GM21526 (cell line): ENCODE results near the gene OLFML2B.

ENCODE experiments used
- ATAC-seq: cut with Tn5 transposase; IDR thresholded peaks from one replicate; pipeline ENCODE4 v1.9.1; 2021; ENCODE audit warnings: moderate library complexity; ENCODE audit not compliant: unreplicated experiment, low FRiP score

OLFML2B gene

GRCh38 chr1:162009501-162010174 lies 14.0 kb downstream of the OLFML2B start:
- no peak for ATAC-seq

GRCh38 chr1:162008799-162009198 lies 14.9 kb downstream of the OLFML2B start:
- no peak for ATAC-seq

- ATAC-seq: no peak
Observed at GRCh38 chr1:162007466-162007865, 16.2 kb downstream of the OLFML2B start.

GRCh38 chr1:162006081-162006480 lies 17.6 kb downstream of the OLFML2B start:
- ATAC-seq: no peak

GRCh38 chr1:162004441-162004950 lies 19.2 kb downstream of the OLFML2B start:
- no peak for ATAC-seq

GRCh38 chr1:162003830-162004215 lies 19.8 kb downstream of the OLFML2B start:
- no peak for ATAC-seq

GRCh38 chr1:162003061-162003829 lies 20.4 kb downstream of the OLFML2B start:
- no peak for ATAC-seq

GRCh38 chr1:162000053-162000420 lies 23.6 kb downstream of the OLFML2B start:
- ATAC-seq: no peak

GRCh38 chr1:161999301-162000052 lies 24.2 kb downstream of the OLFML2B start:
- ATAC-seq: no peak

GRCh38 chr1:161998811-161999210 lies 24.9 kb downstream of the OLFML2B start:
- ATAC-seq: no peak

- no peak for ATAC-seq
Observed at GRCh38 chr1:161997152-161997551, 26.5 kb downstream of the OLFML2B start.

GRCh38 chr1:161994175-161994668 lies 29.4 kb downstream of the OLFML2B start:
- ATAC-seq: no peak

GRCh38 chr1:161993576-161993975 lies 30.1 kb downstream of the OLFML2B start:
- ATAC-seq: no peak

- ATAC-seq: no peak
Observed at GRCh38 chr1:161989786-161990185, 33.9 kb downstream of the OLFML2B start.

- no peak for ATAC-seq
Observed at GRCh38 chr1:161989108-161989507, 34.6 kb downstream of the OLFML2B start.

- ATAC-seq: no peak
Observed at GRCh38 chr1:161988413-161988812, 35.3 kb downstream of the OLFML2B start.

GRCh38 chr1:161987872-161988271 lies 35.8 kb downstream of the OLFML2B start:
- ATAC-seq: no peak

- no peak for ATAC-seq
Observed at GRCh38 chr1:161987303-161987702, 36.4 kb downstream of the OLFML2B start.

GRCh38 chr1:161986328-161986727 lies 37.3 kb downstream of the OLFML2B start:
- ATAC-seq: no peak

- no peak for ATAC-seq
Observed at GRCh38 chr1:161985301-161985822, 38.3 kb downstream of the OLFML2B start.

GRCh38 chr1:161983725-161984124 lies 39.9 kb downstream of the OLFML2B start:
- no peak for ATAC-seq
